ENCODE results near the gene FOXA3. TPM values are rescaled to one million over a fixed set of nuclear protein-coding genes. Genes with fewer than 3 reads are reported as not detected.

Gene FOXA3
- total and polyA plus RNA-seq, 2 donors (not counting 3 experiments of a cell fraction or from before 2014, with no cell fraction given) = 0.06 TPM; not detected in 1

DNA sequence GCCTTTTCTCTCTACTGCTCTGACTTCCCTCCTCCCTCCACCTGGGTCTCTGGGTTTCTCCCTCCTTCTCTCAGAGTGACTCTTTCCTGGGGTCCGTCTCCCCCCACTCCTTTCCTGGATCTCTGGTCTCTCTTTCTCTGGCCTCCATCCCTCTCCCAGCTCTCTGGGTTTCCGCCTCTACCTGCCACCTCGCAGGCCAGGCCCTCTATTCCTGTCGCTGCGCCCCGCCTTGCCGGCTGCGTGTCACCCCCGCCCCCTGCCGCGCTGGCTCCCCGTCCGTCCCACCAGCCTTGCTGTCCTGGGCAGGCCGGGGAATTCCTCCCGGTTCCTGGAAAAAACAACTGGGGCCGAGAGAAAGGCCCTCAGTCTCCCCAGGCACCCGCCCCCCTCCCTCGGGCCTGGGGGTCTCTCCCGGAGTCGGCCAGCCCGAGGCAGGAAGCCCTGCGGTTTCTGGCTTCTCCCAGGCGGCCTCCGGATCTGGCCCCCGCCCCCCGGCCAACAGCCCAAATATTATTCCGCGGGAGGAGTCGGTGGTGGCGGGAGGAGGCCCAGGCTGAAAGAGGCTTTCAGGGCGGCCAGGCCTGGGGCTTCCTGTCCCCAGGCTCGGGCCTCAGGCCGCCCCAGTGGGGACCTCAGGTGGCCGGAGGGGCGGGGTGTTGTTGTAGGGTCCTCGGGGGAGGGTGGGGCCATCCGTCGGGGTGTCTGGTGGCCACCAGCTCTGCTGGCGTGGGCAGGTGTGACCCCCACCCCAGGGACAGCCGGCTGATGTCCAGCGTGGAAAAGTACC is 12.5 kb downstream of the FOXA3 start:
- Histone ChIP-seq H3K4me1 (ENCODE audit: control insufficient read depth, extremely low read depth, insufficient read depth, low read length) (no peaks in the 10 kb centered on the region), H4K20me1 (replicated peaks; ENCODE audit: control insufficient read depth, extremely low read depth, insufficient read depth, low read length) (no peaks in the 10 kb centered on the region), H3K79me2 (ENCODE audit: control insufficient read depth, insufficient read depth, low read length) (no peaks in the 10 kb centered on the region), H3K4me3 (replicated peaks in 1 of 3; ENCODE audit: insufficient read depth in 1 of 3, low read depth in 1 of 3, low read length in 3 of 3) (peak overlapping the region in 1 of 3 experiments; percentile 6), H3K9me1 (replicated peaks; ENCODE audit: control insufficient read depth, extremely low read depth, insufficient read depth, low read length) (no peaks in the 10 kb centered on the region), H3K27ac (ENCODE audit: insufficient read depth, low read depth, low read length) (no peak overlapping the region), H3K36me3 (ENCODE audit: control insufficient read depth in 2 of 2, extremely low read depth in 1 of 2, insufficient read depth in 2 of 2, low read length in 2 of 2) (no peaks in the 10 kb centered on the region), H3K9ac (replicated peaks; ENCODE audit: extremely low read depth, insufficient read depth, low read length) (peak overlapping the region; percentile 5), H2AFZ (ENCODE audit: low read depth, low read length) (peak overlapping the region; percentile 73), H3K4me2 (ENCODE audit: insufficient read depth, low read length) (no peak overlapping the region), H3K9me3 (replicated peaks; ENCODE audit: control insufficient read depth, insufficient read depth, low read length) (no peaks in the 10 kb centered on the region), H3K27me3 (ENCODE audit: control insufficient read depth in 2 of 2, insufficient read depth in 2 of 2, low read length in 2 of 2) (peaks cover 2 to 6% of the 10 kb centered on the region in 2 experiments)
- no TSS peak for BruUV-seq (replicated peaks)
- peak; percentile 8 for FAIRE-seq
- TF ChIP-seq EZH2 (IDR thresholded peaks at IDR 0.05; ENCODE audit: borderline replicate concordance, low read depth, low read length, severe bottlenecking) (peak; percentile 10), GATA2 (IDR thresholded peaks at IDR 0.05; ENCODE audit: insufficient read depth, insufficient read length, low read depth, low read length) (no peak)
- ChIA-PET CTCF (interaction anchor here (0.7 kb wide), 1 partner anchor 10 kb away, joined by 3 read pairs; the partner anchor contains the start of gene IRF2BP1), POLR2A (no interaction called here)
- dilution Hi-C loops (cut with MboI; ENCODE audit: extremely low pct_ligation_motif_present, low sequenced_read_pairs) = no loop called here
- intact Hi-C loops (cut with micrococcal nuclease) = no loop called here
- peak; percentile 29 for DNase-seq (ENCODE audit: low read depth, low spot score)

DNA sequence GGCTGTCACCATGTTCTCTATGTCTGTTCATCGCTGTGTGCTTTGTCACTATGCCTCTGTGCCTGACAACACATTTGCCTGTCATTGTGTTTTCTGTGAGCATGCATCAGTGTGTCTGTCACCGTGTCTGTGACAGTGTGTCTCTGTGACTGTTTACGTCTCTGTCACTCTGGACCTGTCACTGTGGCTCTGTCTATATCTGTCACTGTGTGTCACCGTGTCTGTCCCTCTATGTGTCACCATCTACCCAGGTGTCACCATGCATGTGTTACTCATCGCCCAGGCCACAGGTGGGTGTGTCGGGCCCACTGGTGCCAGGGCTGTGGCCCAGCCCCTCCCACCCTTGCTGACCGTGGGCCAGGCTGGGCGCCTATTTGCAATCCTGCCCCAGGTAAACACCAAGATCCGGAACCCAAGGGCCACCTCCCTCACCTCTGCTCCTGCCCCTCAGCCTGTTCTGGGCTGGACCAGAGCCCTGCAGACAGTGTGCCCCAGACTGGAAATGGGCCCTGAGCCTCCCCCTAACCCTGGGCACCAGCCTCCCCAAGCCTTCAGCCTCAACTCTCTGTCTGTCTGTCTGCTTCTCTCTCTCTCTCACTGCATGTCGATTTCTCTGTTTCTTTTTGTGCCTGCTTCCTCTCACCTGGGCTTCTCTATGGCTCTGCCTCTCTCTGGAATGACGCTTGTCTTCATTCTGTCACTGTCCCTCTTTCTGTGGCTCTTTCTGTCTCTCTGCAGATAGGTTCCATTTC is 14.1 kb downstream of the FOXA3 start:
- Histone ChIP-seq H2AFZ (ENCODE audit: low read depth, low read length) (no peak overlapping the region), H3K9me1 (replicated peaks; ENCODE audit: control insufficient read depth, extremely low read depth, insufficient read depth, low read length) (no peaks in the 10 kb centered on the region), H3K4me3 (replicated peaks in 1 of 3; ENCODE audit: insufficient read depth in 1 of 3, low read depth in 1 of 3, low read length in 3 of 3) (no peak overlapping the region), H3K4me1 (ENCODE audit: control insufficient read depth, extremely low read depth, insufficient read depth, low read length) (peaks cover 2% of the 10 kb centered on the region), H3K79me2 (ENCODE audit: control insufficient read depth, insufficient read depth, low read length) (no peaks in the 10 kb centered on the region), H3K27me3 (ENCODE audit: control insufficient read depth in 2 of 2, insufficient read depth in 2 of 2, low read length in 2 of 2) (peaks cover 2 to 6% of the 10 kb centered on the region in 2 experiments), H3K9ac (replicated peaks; ENCODE audit: extremely low read depth, insufficient read depth, low read length) (no peak overlapping the region), H3K9me3 (replicated peaks; ENCODE audit: control insufficient read depth, insufficient read depth, low read length) (no peaks in the 10 kb centered on the region), H4K20me1 (replicated peaks; ENCODE audit: control insufficient read depth, extremely low read depth, insufficient read depth, low read length) (no peaks in the 10 kb centered on the region), H3K4me2 (ENCODE audit: insufficient read depth, low read length) (no peak overlapping the region), H3K36me3 (ENCODE audit: control insufficient read depth in 2 of 2, extremely low read depth in 1 of 2, insufficient read depth in 2 of 2, low read length in 2 of 2) (no peaks in the 10 kb centered on the region), H3K27ac (ENCODE audit: insufficient read depth, low read depth, low read length) (no peak overlapping the region)
- ChIA-PET POLR2A (no interaction called here), CTCF (interaction anchor here (1.5 to 2.0 kb wide), 2 partner anchors 10 to 14 kb away, joined by 5 to 9 read pairs; partner anchors contain the start of gene FOXA3)
- TF ChIP-seq POLR2A (IDR thresholded peaks at IDR 0.05; ENCODE audit: low read depth, low read length) (no peak), JUN (IDR thresholded peaks at IDR 0.05; ENCODE audit: borderline replicate concordance, insufficient read depth, insufficient read length, low read depth) (no peak), EZH2 (IDR thresholded peaks at IDR 0.05; ENCODE audit: borderline replicate concordance, low read depth, low read length, severe bottlenecking) (no peak), FOS (IDR thresholded peaks at IDR 0.05; ENCODE audit: borderline replicate concordance, insufficient read depth, low read length) (no peak)
- TF ChIP-seq, protein P1, sequence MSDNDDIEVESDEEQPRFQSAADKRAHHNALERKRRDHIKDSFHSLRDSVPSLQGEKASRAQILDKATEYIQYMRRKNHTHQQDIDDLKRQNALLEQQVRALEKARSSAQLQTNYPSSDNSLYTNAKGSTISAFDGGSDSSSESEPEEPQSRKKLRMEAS (IDR thresholded peaks at IDR 0.05; ENCODE audit: insufficient read depth, insufficient read length) = no peak
- DNase-seq (ENCODE audit: low read depth, low spot score) = no peak
- FAIRE-seq = no peak
- intact Hi-C loops (cut with micrococcal nuclease) (no loop called here), dilution Hi-C loops (cut with MboI; ENCODE audit: extremely low pct_ligation_motif_present, low sequenced_read_pairs) (no loop called here)
- BruUV-seq (replicated peaks) = no TSS peak
